Measurements from ENCODE around the gene IL1R2. TPM values are rescaled to one million over a fixed set of nuclear protein-coding genes. Genes with fewer than 3 reads are reported as not detected.

Gene IL1R2
- total and polyA plus RNA-seq, 2 of the 8 experiments (the other 6 are each of a cell fraction or from before 2014, with no cell fraction given), result 0.06 TPM; not detected in 1

- TF ChIP-seq ATF3 (IDR thresholded peaks at IDR 0.05; ENCODE audit: insufficient read depth, low read depth, low read length) (no peak), TEAD4 (IDR thresholded peaks at IDR 0.05; ENCODE audit: low read depth, low read length) (no peak), YY1 (IDR thresholded peaks at IDR 0.05; ENCODE audit: low read depth, low read length) (no peak), CTBP2 (IDR thresholded peaks at IDR 0.05; ENCODE audit: borderline replicate concordance, insufficient read depth, insufficient read length, low read length) (no peak), SP2 (IDR thresholded peaks at IDR 0.05; ENCODE audit: low read length) (no peak), PHF8 (conservative IDR thresholded peaks at IDR 0.05; ENCODE audit: low read depth, low read length) (no peak), TAF1 (IDR thresholded peaks at IDR 0.05; ENCODE audit: low read depth, low read length) (no peak), EGR1 (IDR thresholded peaks at IDR 0.05; ENCODE audit: borderline replicate concordance, low read depth, low read length) (no peak), RFX5 (IDR thresholded peaks at IDR 0.05; ENCODE audit: borderline replicate concordance, low read depth, low read length) (no peak)
- H3K9ac ChIP-seq (replicated peaks in 1 of 4; ENCODE audit: extremely low read depth in 1 of 4, low read depth in 3 of 4, low read length in 3 of 4), result no peak overlapping the region
These were observed 30.0 kb downstream of the IL1R2 start for GRCh38 chr2:102021779-102022178.

More at GRCh38 chr2:102021779-102022178, 30.0 kb downstream of the IL1R2 start:
- no peak overlapping the region for H4K5ac ChIP-seq (ENCODE audit: insufficient read length, low read depth, low read length)
- H3K18ac ChIP-seq (ENCODE audit: extremely low read depth, low read length), result no peak overlapping the region
- H2BK20ac ChIP-seq (ENCODE audit: low read length), result no peak overlapping the region
- no peak overlapping the region for H3K56ac ChIP-seq (replicated peaks; ENCODE audit: insufficient read length, low read depth, low read length)
- ChIA-PET CTCF (ENCODE audit: partially characterized antibody) (interaction anchor here (1.2 to 2.8 kb wide), 8 partner anchors 11 to 220 kb away, joined by 4 to 48 read pairs (median 25); no protein-coding TSS in a partner anchor), POLR2A (ENCODE audit: partially characterized antibody) (no interaction called here)
- H3K79me2 ChIP-seq (ENCODE audit: control insufficient read depth in 1 of 2, insufficient read depth in 2 of 2, low read length in 2 of 2), result no peaks in the 10 kb centered on the region
- peaks cover 0 to 3% (median 0%) of the 10 kb centered on the region in 4 experiments; a peak in 1 of 7 replicates for H3K4me1 ChIP-seq (replicated peaks in 1 of 4; ENCODE audit: control insufficient read depth in 3 of 4, insufficient read depth in 4 of 4, low read length in 3 of 4)
- H4K91ac ChIP-seq (replicated peaks; ENCODE audit: insufficient read length, low read length), result no peak overlapping the region
- no peak overlapping the region for H3K4me3 ChIP-seq (ENCODE audit: extremely low read depth in 1 of 4, insufficient read depth in 2 of 4, low read depth in 3 of 4, low read length in 4 of 4)
- no peaks in the 10 kb centered on the region for H3K27me3 ChIP-seq (replicated peaks in 1 of 4; ENCODE audit: control insufficient read depth in 3 of 4, extremely low read depth in 1 of 4, insufficient read depth in 3 of 4, low read length in 3 of 4)
- no peaks in the 10 kb centered on the region for H3K79me1 ChIP-seq (ENCODE audit: low read depth, low read length)
- no peak for DNase-seq (ENCODE audit: low read depth in 1 of 2, low spot score in 2 of 2)
- no peaks in the 10 kb centered on the region for H4K20me1 ChIP-seq (replicated peaks in 1 of 2; ENCODE audit: control insufficient read depth in 1 of 2, insufficient read depth in 2 of 2, low read length in 2 of 2)
- H3K36me3 ChIP-seq (ENCODE audit: control insufficient read depth in 2 of 4, insufficient read depth in 4 of 4, low read length in 3 of 4), result no peaks in the 10 kb centered on the region
- no peak overlapping the region for H2BK12ac ChIP-seq (ENCODE audit: low read depth, low read length)
- no peak overlapping the region for H3K23ac ChIP-seq (ENCODE audit: insufficient read length)
- H2BK5ac ChIP-seq (ENCODE audit: low read depth, low read length), result no peak overlapping the region
- no peak for FAIRE-seq
- no peak overlapping the region for H3K4ac ChIP-seq (replicated peaks; ENCODE audit: insufficient read length, low read depth, low read length)
- H3K27ac ChIP-seq (ENCODE audit: low read depth, low read length), result no peak overlapping the region
- no peak overlapping the region for H2AK5ac ChIP-seq (ENCODE audit: low read depth, low read length)
- no peak overlapping the region for H3K4me2 ChIP-seq (ENCODE audit: insufficient read depth in 1 of 2, low read depth in 2 of 2, low read length in 2 of 2)
- H3K14ac ChIP-seq (ENCODE audit: insufficient read length), result no peak overlapping the region
- H2BK15ac ChIP-seq (ENCODE audit: low read length), result no peak overlapping the region
- no peak overlapping the region for H2BK120ac ChIP-seq (replicated peaks; ENCODE audit: low read depth, low read length)
- no peaks in the 10 kb centered on the region for H3K23me2 ChIP-seq (ENCODE audit: low read depth, low read length)
- no peak overlapping the region for H2AFZ ChIP-seq (ENCODE audit: low read length)
- 93% methylated on average over 6 of the region's 6 CpGs; no CpG with 5 or more reads in 1 of the 2 experiments for WGBS, 2 experiments (ENCODE audit: extremely low coverage in 1 of 2, insufficient coverage in 1 of 2, insufficient read length in 1 of 2, insufficient replicate concordance in 2 of 2, low coverage in 1 of 2, low lambda C conversion rate in 2 of 2, missing lambda C conversion rate in 1 of 2)
- H3K9me3 ChIP-seq (ENCODE audit: insufficient read depth in 2 of 2, low read depth in 1 of 2, low read length in 1 of 2), result no peaks in the 10 kb centered on the region
- no peak overlapping the region for H4K8ac ChIP-seq (ENCODE audit: extremely low read depth, insufficient read depth, low read length)
